ENCODE data around the gene FSTL4. TPM values are rescaled to one million over a fixed set of nuclear protein-coding genes. Genes with fewer than 3 reads are reported as not detected.

Gene FSTL4
- total RNA-seq, 1 experiment from 2014 or later: 2.7 TPM

DNA sequence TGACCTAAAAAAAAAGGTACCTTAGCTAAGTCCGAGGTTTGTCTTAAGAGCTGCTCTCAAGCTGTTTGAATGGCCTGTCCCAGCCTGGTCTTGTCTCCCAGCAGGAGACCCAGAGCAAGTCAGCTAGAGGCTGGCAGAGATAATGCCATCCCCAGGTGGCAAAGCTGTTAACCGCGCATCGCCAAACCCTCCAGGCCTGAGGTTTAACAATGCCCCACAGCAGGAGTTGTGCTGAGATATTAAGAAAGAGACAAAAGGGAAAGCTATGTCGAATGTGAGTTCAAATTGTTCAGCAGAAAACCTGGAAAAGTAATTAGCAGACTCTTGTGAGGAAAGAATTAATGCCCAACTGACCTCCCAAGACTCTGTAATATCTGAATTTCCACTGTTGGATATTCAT, 187.1 kb downstream of the FSTL4 start:
- BruUV-seq (replicated peaks): no TSS peak
- Histone ChIP-seq H3K27me3 (replicated peaks; ENCODE audit: control insufficient read depth, insufficient read depth, low read length) (no peaks in the 10 kb centered on the region), H3K9me3 (no peaks in the 10 kb centered on the region), H3K36me3 (ENCODE audit: control insufficient read depth, insufficient read depth, low read length) (no peaks in the 10 kb centered on the region), H3K4me3 (ENCODE audit: low read depth, low read length) (no peak overlapping the region), H3K4me1 (0 out of 2 replicates have a peak, but pooled peaks cover 6% of the 10 kb centered on the region)
- H3K9me3 Mint-ChIP-seq (ENCODE audit: unreplicated experiment): no peaks in the 10 kb centered on the region
- ChIA-PET CTCF (no interaction called here), POLR2A (no interaction called here)
- H3K27ac Mint-ChIP-seq (ENCODE audit: unreplicated experiment): no peak overlapping the region
- no peak for DNase-seq
- TF ChIP-seq, protein P1, sequence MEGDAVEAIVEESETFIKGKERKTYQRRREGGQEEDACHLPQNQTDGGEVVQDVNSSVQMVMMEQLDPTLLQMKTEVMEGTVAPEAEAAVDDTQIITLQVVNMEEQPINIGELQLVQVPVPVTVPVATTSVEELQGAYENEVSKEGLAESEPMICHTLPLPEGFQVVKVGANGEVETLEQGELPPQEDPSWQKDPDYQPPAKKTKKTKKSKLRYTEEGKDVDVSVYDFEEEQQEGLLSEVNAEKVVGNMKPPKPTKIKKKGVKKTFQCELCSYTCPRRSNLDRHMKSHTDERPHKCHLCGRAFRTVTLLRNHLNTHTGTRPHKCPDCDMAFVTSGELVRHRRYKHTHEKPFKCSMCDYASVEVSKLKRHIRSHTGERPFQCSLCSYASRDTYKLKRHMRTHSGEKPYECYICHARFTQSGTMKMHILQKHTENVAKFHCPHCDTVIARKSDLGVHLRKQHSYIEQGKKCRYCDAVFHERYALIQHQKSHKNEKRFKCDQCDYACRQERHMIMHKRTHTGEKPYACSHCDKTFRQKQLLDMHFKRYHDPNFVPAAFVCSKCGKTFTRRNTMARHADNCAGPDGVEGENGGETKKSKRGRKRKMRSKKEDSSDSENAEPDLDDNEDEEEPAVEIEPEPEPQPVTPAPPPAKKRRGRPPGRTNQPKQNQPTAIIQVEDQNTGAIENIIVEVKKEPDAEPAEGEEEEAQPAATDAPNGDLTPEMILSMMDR (IDR thresholded peaks at IDR 0.05; ENCODE audit: insufficient read depth in 1 of 2, low read depth in 1 of 2, low read length in 1 of 2, severe bottlenecking in 1 of 2, unreplicated experiment in 1 of 2): no peak
- no peak overlapping the region for H3K4me3 Mint-ChIP-seq (ENCODE audit: unreplicated experiment)
- H3K27me3 Mint-ChIP-seq (ENCODE audit: insufficient read depth, unreplicated experiment): peaks cover 11% of the 10 kb centered on the region
- no peaks in the 10 kb centered on the region for H3K36me3 Mint-ChIP-seq (ENCODE audit: insufficient read depth, unreplicated experiment)
- peaks cover 9% of the 10 kb centered on the region for H3K4me1 Mint-ChIP-seq (ENCODE audit: low read depth, unreplicated experiment)
- intact Hi-C loops (cut with micrococcal nuclease; ENCODE audit: unreplicated experiment): no loop called here

DNA sequence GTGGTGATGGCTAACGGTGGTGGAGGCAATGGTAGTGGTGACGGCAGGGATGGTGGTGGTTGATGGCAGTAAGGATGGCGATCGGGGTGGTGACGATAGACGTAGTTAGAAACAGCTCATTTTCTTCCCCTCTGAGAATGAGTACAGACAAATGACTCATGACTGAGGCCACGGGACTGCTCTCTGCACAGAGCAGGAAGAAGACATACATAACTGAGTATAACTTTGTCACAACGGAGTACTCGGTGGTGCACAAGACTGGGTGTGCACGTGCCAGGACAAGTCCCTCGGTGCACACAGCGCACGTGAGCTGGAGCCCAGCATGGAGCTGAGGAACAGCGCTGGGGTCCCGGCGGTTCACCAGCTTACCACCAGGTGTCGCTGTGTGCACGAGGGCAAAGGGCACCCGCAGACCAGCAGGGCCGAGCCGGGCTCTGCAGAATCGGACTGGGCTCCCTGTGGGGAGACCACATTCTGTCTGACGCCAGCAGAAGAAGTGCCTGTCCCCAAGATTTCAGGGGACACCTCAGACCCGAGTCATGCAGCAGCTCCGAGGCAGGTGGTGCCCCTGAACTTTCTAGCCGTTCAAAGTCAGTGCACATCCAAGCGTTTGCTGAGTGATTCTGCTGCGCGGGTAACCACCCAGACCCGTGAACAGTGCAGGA, 188.6 kb downstream of the FSTL4 start:
- H3K4me3 Mint-ChIP-seq (ENCODE audit: unreplicated experiment): peak overlapping the region; percentile 17
- H3K9me3 Mint-ChIP-seq (ENCODE audit: unreplicated experiment): no peaks in the 10 kb centered on the region
- H3K27ac Mint-ChIP-seq (ENCODE audit: unreplicated experiment): no peak overlapping the region
- 0 out of 2 replicates have a peak, but pooled peaks cover 6% of the 10 kb centered on the region for H3K4me1 ChIP-seq
- no TSS peak for BruUV-seq (replicated peaks)
- ChIA-PET POLR2A (no interaction called here), CTCF (interaction anchor here (0.6 to 1.7 kb wide), 23 partner anchors 9 to 552 kb away, joined by 3 to 17 read pairs (median 4); partner anchors contain the start of gene FSTL4)
- H3K36me3 ChIP-seq (ENCODE audit: control insufficient read depth, insufficient read depth, low read length): no peaks in the 10 kb centered on the region
- H3K36me3 Mint-ChIP-seq (ENCODE audit: insufficient read depth, unreplicated experiment): no peaks in the 10 kb centered on the region
- H3K4me1 Mint-ChIP-seq (ENCODE audit: low read depth, unreplicated experiment): peaks cover 9% of the 10 kb centered on the region
- TF ChIP-seq, protein P1 (IDR thresholded peaks at IDR 0.05; ENCODE audit: insufficient read depth in 1 of 2, low read depth in 1 of 2, low read length in 1 of 2, severe bottlenecking in 1 of 2, unreplicated experiment in 1 of 2): peak; percentile 91 to 94
- intact Hi-C loops (cut with micrococcal nuclease; ENCODE audit: unreplicated experiment): loop anchor here (1.0 kb wide), 3 partner anchors 188 to 521 kb away; no protein-coding TSS in a partner anchor
- H3K27me3 Mint-ChIP-seq (ENCODE audit: insufficient read depth, unreplicated experiment): peaks cover 8% of the 10 kb centered on the region
- H3K4me3 ChIP-seq (ENCODE audit: low read depth, low read length): no peak overlapping the region
- DNase-seq: peak; percentile 73 to 87
- no peaks in the 10 kb centered on the region for H3K27me3 ChIP-seq (replicated peaks; ENCODE audit: control insufficient read depth, insufficient read depth, low read length)
- no peaks in the 10 kb centered on the region for H3K9me3 ChIP-seq

DNA sequence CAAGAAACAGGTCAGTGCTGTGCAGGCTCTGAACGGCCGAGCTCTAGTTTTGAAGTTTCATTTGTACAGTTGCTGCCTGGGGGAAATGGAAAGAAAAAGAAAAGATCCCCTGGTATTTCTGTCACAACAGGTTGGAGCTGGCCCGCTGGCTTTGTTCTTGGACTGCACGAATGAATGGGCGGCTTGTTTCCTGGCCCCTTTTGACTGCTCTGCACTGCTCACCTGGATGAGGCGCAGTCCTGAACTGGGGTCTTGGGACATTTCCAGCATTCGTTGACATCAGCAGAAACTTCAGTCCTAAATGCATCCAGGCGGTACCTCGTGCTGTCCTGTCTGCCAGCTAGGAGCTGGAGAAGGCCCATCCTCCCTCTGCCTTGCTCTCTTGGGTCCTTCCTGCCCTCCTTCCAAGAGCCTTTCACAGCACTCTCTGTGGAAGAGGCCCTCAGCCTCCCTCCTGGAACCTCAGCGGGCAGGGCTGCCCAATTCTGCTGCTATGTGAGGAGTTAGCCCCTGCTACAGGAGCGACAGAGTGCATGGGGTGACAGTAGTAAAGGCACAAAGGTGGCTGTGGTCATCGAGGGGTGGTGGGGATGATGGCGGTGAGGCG, 189.2 kb downstream of the FSTL4 start:
- POLR2A ChIA-PET: no interaction called here
- Histone ChIP-seq H3K9me3 (peaks cover 4% of the 10 kb centered on the region; the same call in 1 of the 2 replicates), H3K36me3 (ENCODE audit: control insufficient read depth, insufficient read depth, low read length) (no peaks in the 10 kb centered on the region), H3K4me3 (ENCODE audit: low read depth, low read length) (no peak overlapping the region), H3K4me1 (0 out of 2 replicates have a peak, but pooled peaks cover 6% of the 10 kb centered on the region), H3K27me3 (replicated peaks; ENCODE audit: control insufficient read depth, insufficient read depth, low read length) (no peaks in the 10 kb centered on the region)
- Mint-ChIP-seq H3K36me3 (ENCODE audit: insufficient read depth, unreplicated experiment) (no peaks in the 10 kb centered on the region), H3K4me3 (ENCODE audit: unreplicated experiment) (peak overlapping the region; percentile 17), H3K27ac (ENCODE audit: unreplicated experiment) (no peak overlapping the region), H3K27me3 (ENCODE audit: insufficient read depth, unreplicated experiment) (peaks cover 8% of the 10 kb centered on the region), H3K4me1 (ENCODE audit: low read depth, unreplicated experiment) (peaks cover 9% of the 10 kb centered on the region), H3K9me3 (ENCODE audit: unreplicated experiment) (no peaks in the 10 kb centered on the region)
- intact Hi-C loops (cut with micrococcal nuclease; ENCODE audit: unreplicated experiment): loop anchor here (1.0 kb wide), 3 partner anchors 188 to 521 kb away; no protein-coding TSS in a partner anchor
- DNase-seq: no peak
- TF ChIP-seq, protein P1 (IDR thresholded peaks at IDR 0.05; ENCODE audit: insufficient read depth in 1 of 2, low read depth in 1 of 2, low read length in 1 of 2, severe bottlenecking in 1 of 2, unreplicated experiment in 1 of 2): no peak
- BruUV-seq (replicated peaks): no TSS peak
- CTCF ChIA-PET: interaction anchor here (0.6 to 1.7 kb wide), 22 partner anchors 10 to 553 kb away, joined by 3 to 17 read pairs (median 4); partner anchors contain the start of gene FSTL4
